ENCODE measurements around the gene SPI1. TPM values are rescaled to one million over a fixed set of nuclear protein-coding genes. Genes with fewer than 3 reads are reported as not detected.

The SPI1 gene
- polyA plus RNA-seq, 2 of the 4 experiments (the other 2 are of a cell fraction): 0.14 TPM; not detected in 1

GRCh38 chr11:47356129-47356997 lies 22.0 kb downstream of the SPI1 start:
- no peak for DNase-seq (ENCODE audit: low read depth in 1 of 2, low spot score in 1 of 2)
- H3K4me2 ChIP-seq: peak overlapping the region; percentile 85; the same call in 1 of the 3 replicates
- H3K9me3 ChIP-seq: no peaks in the 10 kb centered on the region
- FAIRE-seq: no peak
- no peak overlapping the region for H3K4me3 ChIP-seq
- CTCF ChIA-PET: interaction anchor here (1.0 to 4.0 kb wide), 7 partner anchors 13 to 123 kb away, joined by 3 to 50 read pairs (median 30); partner anchors contain the start of genes MADD and NR1H3
- no peak for ATAC-seq
- TF ChIP-seq ESRRA (IDR thresholded peaks at IDR 0.05; ENCODE audit: borderline replicate concordance, low read length): no peak
- no peak for TF ChIP-seq HOXA7 (CRISPR knock-in tag; IDR thresholded peaks at IDR 0.05)
- TF ChIP-seq TFCP2L1 (CRISPR knock-in tag; IDR thresholded peaks at IDR 0.05): no peak
- TF ChIP-seq HDAC2 (IDR thresholded peaks at IDR 0.05): no peak
- TF ChIP-seq HEYL (CRISPR knock-in tag; IDR thresholded peaks at IDR 0.05): no peak
- TF ChIP-seq JUNB (IDR thresholded peaks at IDR 0.05): no peak
- no peak for TF ChIP-seq MAX (IDR thresholded peaks at IDR 0.05)
- no peak for TF ChIP-seq HMGXB4 (CRISPR knock-in tag; IDR thresholded peaks at IDR 0.05; ENCODE audit: borderline replicate concordance)
- no peak for TF ChIP-seq HES2 (IDR thresholded peaks at IDR 0.05)
- TF ChIP-seq ZNF302 (CRISPR knock-in tag; IDR thresholded peaks at IDR 0.05): no peak
- no peak for TF ChIP-seq KDM1A (IDR thresholded peaks at IDR 0.05; ENCODE audit: low read depth)
- 51% methylated on average over 9 of the region's 9 CpGs for WGBS (ENCODE audit: missing lambda C conversion rate)
- peaks cover 4% of the 10 kb centered on the region; the same call in 1 of the 3 replicates for H3K4me1 ChIP-seq
- no peak overlapping the region for H3K27ac ChIP-seq
- POLR2A ChIA-PET: no interaction called here

- ATAC-seq: peak; percentile 92 to 97
- ChIA-PET CTCF (interaction anchor here (0.6 to 4.0 kb wide), 72 partner anchors 9 to 529 kb away, joined by 3 to 50 read pairs (median 4); partner anchors contain the start of genes ACP2, ARFGAP2, DDB2 and MADD), POLR2A (interaction anchor here (0.6 to 1.2 kb wide), 8 partner anchors 18 to 176 kb away, joined by 3 to 6 read pairs (median 4); partner anchors contain the start of genes ACP2 and MADD)
- peak; percentile 89 to 98 for DNase-seq (ENCODE audit: low read depth in 1 of 2, low spot score in 1 of 2)
- WGBS (ENCODE audit: missing lambda C conversion rate): 17% methylated on average over 20 of the region's 47 CpGs
- Histone ChIP-seq H3K4me1 (peaks cover 4% of the 10 kb centered on the region; the same call in 1 of the 3 replicates), H3K9me3 (no peaks in the 10 kb centered on the region), H3K4me3 (peak overlapping the region; percentile 43), H3K27ac (peak overlapping the region; percentile 90 to 97), H3K4me2 (peak overlapping the region; percentile 85)
- no peak for TF ChIP-seq RFX5 (IDR thresholded peaks at IDR 0.05)
- TF ChIP-seq JUN (IDR thresholded peaks at IDR 0.05): peak in 1 of 2 experiments; percentile 50; a peak in 1 of 5 replicates
- peak; percentile 99 for TF ChIP-seq ESRRA (IDR thresholded peaks at IDR 0.05; ENCODE audit: borderline replicate concordance, low read length)
- peak; percentile 58; the same call in 1 of the 2 replicates for TF ChIP-seq KDM5A (IDR thresholded peaks at IDR 0.05)
- TF ChIP-seq CEBPB (IDR thresholded peaks at IDR 0.05): no peak
- TF ChIP-seq CTCF (IDR thresholded peaks at IDR 0.05): peak; percentile 100
- no peak for TF ChIP-seq BCL3 (IDR thresholded peaks at IDR 0.05)
- peak; percentile 98 for TF ChIP-seq SMC3 (IDR thresholded peaks at IDR 0.05)
- no peak for TF ChIP-seq HOXB13 (CRISPR knock-in tag; IDR thresholded peaks at IDR 0.05; ENCODE audit: low read depth)
- TF ChIP-seq MAX (IDR thresholded peaks at IDR 0.05): peak; percentile 48
- peak; percentile 99 to 100 for TF ChIP-seq RAD21 (conservative IDR thresholded peaks at IDR 0.05 in 1 of 2, IDR thresholded peaks at IDR 0.05 in 1 of 2)
- no peak for TF ChIP-seq NR3C1 (IDR thresholded peaks at IDR 0.05)
- peak; percentile 77 for FAIRE-seq
These were observed 22.8 kb downstream of the SPI1 start for GRCh38 chr11:47355283-47356128.

Measured in A549 (cell line).